Nucleus accumbens (tissue), 56 donors: ENCODE measurements around the gene RFX8.

Experiments used
- DNase-seq, 56 donors: peaks; one replicate each; lab custom pipeline; 2025; lab: John Stamatoyannopoulos, UW

The RFX8 gene

GRCh38 chr2:101387151-101387834 is 87.6 kb downstream of the RFX8 start, which contains the start of gene CREG2:
Gene CREG2, minus strand, starts transcription at chr2:101387503. Its CDS starts 46 bp downstream, at chr2:101387457.
- peak in 53 of 56 donors; percentile 6 to 82 (median 55) for DNase-seq

- DNase-seq, result peak in 10 of 56 donors; percentile 11 to 52 (median 31)
Measured at GRCh38 chr2:101386599-101387150, 88.2 kb downstream of the RFX8 start.

GRCh38 chr2:101383016-101383541 is 91.8 kb downstream of the RFX8 start:
- no peak for DNase-seq

GRCh38 chr2:101382442-101382841 is 92.5 kb downstream of the RFX8 start:
- DNase-seq, result no peak

- DNase-seq, result peak in 2 of 56 donors; percentile 1 to 53
Measured at GRCh38 chr2:101380376-101380775, 94.5 kb downstream of the RFX8 start.

GRCh38 chr2:101379091-101379490 is 95.8 kb downstream of the RFX8 start:
- no peak for DNase-seq

- DNase-seq, result no peak
Measured at GRCh38 chr2:101375653-101376052, 99.3 kb downstream of the RFX8 start.

- DNase-seq, result no peak
Measured at GRCh38 chr2:101374821-101375561, 99.9 kb downstream of the RFX8 start.

GRCh38 chr2:101372792-101373191 is 102.1 kb downstream of the RFX8 start:
- DNase-seq, result no peak

- no peak for DNase-seq
Measured at GRCh38 chr2:101371636-101372035, 103.3 kb downstream of the RFX8 start.

GRCh38 chr2:101369100-101369499 is 105.8 kb downstream of the RFX8 start:
- no peak for DNase-seq

GRCh38 chr2:101368376-101368775 is 106.5 kb downstream of the RFX8 start:
- no peak for DNase-seq

- DNase-seq, result no peak
Measured at GRCh38 chr2:101367508-101367907, 107.4 kb downstream of the RFX8 start.

GRCh38 chr2:101364878-101365277 is 110.0 kb downstream of the RFX8 start:
- DNase-seq, result no peak

- DNase-seq, result no peak
Measured at GRCh38 chr2:101362777-101363176, 112.1 kb downstream of the RFX8 start.

GRCh38 chr2:101362316-101362715 is 112.6 kb downstream of the RFX8 start:
- DNase-seq, result peak in 2 of 56 donors; percentile 22 to 40

GRCh38 chr2:101361522-101361921 is 113.4 kb downstream of the RFX8 start:
- no peak for DNase-seq

- no peak for DNase-seq
Measured at GRCh38 chr2:101361121-101361520, 113.8 kb downstream of the RFX8 start.

- no peak for DNase-seq
Measured at GRCh38 chr2:101360232-101360631, 114.7 kb downstream of the RFX8 start.

- DNase-seq, result no peak
Measured at GRCh38 chr2:101359410-101359954, 115.4 kb downstream of the RFX8 start.

GRCh38 chr2:101357376-101357775 is 117.5 kb downstream of the RFX8 start:
- DNase-seq, result no peak
